ENCODE measurements around the gene ASCC1. TPM values are rescaled to one million over a fixed set of nuclear protein-coding genes. Genes with fewer than 3 reads are reported as not detected.

Gene ASCC1
- total RNA-seq, 1 donor = 11.0 TPM

GRCh38 chr10:72056932-72057751 is 158.9 kb downstream of the ASCC1 start:
- DNase-seq (ENCODE audit: low read depth in 2 of 3, low spot score in 2 of 3) = no peak

GRCh38 chr10:72056113-72056512 is 160.0 kb downstream of the ASCC1 start:
- DNase-seq (ENCODE audit: low read depth in 2 of 3, low spot score in 2 of 3) = no peak

GRCh38 chr10:72053690-72054089 is 162.4 kb downstream of the ASCC1 start:
- DNase-seq (ENCODE audit: low read depth in 2 of 3, low spot score in 2 of 3) = no peak

GRCh38 chr10:72050873-72051272 is 165.2 kb downstream of the ASCC1 start:
- no peak for DNase-seq (ENCODE audit: low read depth in 2 of 3, low spot score in 2 of 3)

- DNase-seq (ENCODE audit: low read depth in 2 of 3, low spot score in 2 of 3) = no peak
Measured at GRCh38 chr10:72049969-72050781, 165.9 kb downstream of the ASCC1 start.

GRCh38 chr10:72049472-72049871 is 166.6 kb downstream of the ASCC1 start:
- DNase-seq (ENCODE audit: low read depth in 2 of 3, low spot score in 2 of 3) = no peak

GRCh38 chr10:72048450-72049124 is 167.5 kb downstream of the ASCC1 start:
- DNase-seq (ENCODE audit: low read depth in 2 of 3, low spot score in 2 of 3) = peak; percentile 84 to 92 (median 85)

Small RNAs within 50 kb of the gene (small RNA-seq; reads per million reads assigned to genes)
- gene RF00019 (not detected), gene RF00340 (not detected)

Other genes with a start within 250 kb of the ASCC1 start
- gene SPOCK2, start 127.7 kb downstream of the ASCC1 start, total RNA-seq = 31.0 TPM
- gene ANAPC16, start 264 bp downstream of the ASCC1 start, total RNA-seq = 43.9 TPM
- gene DDIT4, start 57.6 kb upstream of the ASCC1 start, total RNA-seq = 322 TPM
- gene DNAJB12, start 138.6 kb upstream of the ASCC1 start, total RNA-seq = 34.7 TPM